ENCODE data around the gene TEKT5. TPM values are rescaled to one million over a fixed set of nuclear protein-coding genes. Genes with fewer than 3 reads are reported as not detected.

Gene TEKT5
- total RNA-seq, 2 donors from 2014 or later, result not detected

DNA sequence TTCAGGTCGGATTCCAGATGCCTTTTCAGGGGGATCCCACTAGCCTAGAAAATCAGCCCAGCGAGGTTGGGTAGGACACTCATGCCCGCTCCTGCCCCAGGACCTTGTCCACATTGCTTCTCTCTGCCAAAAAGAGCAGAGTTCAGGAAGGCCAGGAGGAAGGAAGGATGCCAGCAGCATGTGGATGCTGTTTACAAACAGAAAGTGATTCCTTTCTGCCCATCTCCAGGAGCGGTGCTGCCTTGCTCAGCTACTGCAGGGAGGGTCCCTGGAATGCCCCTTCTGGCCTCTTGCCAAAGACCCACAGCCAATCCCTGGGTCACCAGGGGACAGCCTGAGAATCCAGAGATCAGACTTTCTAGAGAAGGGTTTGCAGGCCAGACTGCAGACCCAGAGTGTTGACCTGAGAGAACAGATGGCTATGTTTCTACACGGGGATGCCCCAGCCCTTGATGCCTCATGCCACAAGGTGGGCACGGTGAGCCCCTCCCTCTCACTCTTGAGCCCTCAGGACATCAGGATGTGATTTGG is 82.0 kb downstream of the TEKT5 start:
- WGBS, 2 donors, result 33 to 57% methylated on average over 5 to 6 of the region's 6 CpGs
- H3K4me3 ChIP-seq, result no peak overlapping the region
- no peaks in the 10 kb centered on the region for H3K27me3 ChIP-seq
- ATAC-seq (no peak), DNase-seq (no peak)
- H3K27ac ChIP-seq, result no peak overlapping the region
- intact Hi-C loops (cut with DNase I), result no loop called here
- TF ChIP-seq POLR2A (IDR thresholded peaks at IDR 0.05), result no peak
- TF ChIP-seq, protein P1, sequence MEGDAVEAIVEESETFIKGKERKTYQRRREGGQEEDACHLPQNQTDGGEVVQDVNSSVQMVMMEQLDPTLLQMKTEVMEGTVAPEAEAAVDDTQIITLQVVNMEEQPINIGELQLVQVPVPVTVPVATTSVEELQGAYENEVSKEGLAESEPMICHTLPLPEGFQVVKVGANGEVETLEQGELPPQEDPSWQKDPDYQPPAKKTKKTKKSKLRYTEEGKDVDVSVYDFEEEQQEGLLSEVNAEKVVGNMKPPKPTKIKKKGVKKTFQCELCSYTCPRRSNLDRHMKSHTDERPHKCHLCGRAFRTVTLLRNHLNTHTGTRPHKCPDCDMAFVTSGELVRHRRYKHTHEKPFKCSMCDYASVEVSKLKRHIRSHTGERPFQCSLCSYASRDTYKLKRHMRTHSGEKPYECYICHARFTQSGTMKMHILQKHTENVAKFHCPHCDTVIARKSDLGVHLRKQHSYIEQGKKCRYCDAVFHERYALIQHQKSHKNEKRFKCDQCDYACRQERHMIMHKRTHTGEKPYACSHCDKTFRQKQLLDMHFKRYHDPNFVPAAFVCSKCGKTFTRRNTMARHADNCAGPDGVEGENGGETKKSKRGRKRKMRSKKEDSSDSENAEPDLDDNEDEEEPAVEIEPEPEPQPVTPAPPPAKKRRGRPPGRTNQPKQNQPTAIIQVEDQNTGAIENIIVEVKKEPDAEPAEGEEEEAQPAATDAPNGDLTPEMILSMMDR (IDR thresholded peaks at IDR 0.05), result no peak
- no peaks in the 10 kb centered on the region for H3K4me1 ChIP-seq
- H3K9me3 ChIP-seq, result no peaks in the 10 kb centered on the region
- H3K36me3 ChIP-seq (replicated peaks in 1 of 2; ENCODE audit: insufficient read depth in 1 of 2, low read depth in 2 of 2), result no peaks in the 10 kb centered on the region

DNA sequence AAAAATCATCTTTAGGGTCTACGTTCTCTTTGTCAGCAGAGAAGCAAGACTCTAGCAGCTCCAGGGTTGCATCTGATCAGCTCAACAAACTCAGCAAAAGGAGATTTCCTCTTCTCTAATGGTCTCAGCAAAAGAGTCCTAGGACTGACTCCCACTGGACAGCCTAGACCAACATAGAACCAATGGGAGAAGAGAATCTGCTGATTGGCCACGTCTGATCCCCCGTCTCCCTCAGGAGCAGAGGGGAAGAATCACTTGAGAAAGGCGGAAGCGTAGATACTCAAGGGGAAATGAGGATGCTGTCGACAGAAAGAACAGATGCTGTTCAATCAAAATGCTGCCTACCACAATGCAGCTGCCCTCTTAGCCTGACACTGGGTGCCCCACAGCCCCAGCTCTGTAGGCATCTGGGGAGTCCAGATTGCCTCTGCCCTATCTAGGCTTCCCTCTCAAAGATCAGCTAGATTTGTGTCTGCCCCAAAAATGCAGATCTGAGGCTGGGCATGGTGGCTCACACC is 82.8 kb downstream of the TEKT5 start:
- ATAC-seq (no peak), DNase-seq (no peak)
- Histone ChIP-seq H3K36me3 (replicated peaks in 1 of 2; ENCODE audit: insufficient read depth in 1 of 2, low read depth in 2 of 2) (no peaks in the 10 kb centered on the region), H3K4me3 (no peak overlapping the region), H3K27me3 (no peaks in the 10 kb centered on the region), H3K9me3 (no peaks in the 10 kb centered on the region), H3K27ac (no peak overlapping the region), H3K4me1 (no peaks in the 10 kb centered on the region)
- TF ChIP-seq POLR2A (IDR thresholded peaks at IDR 0.05), result no peak
- TF ChIP-seq, protein P1 (IDR thresholded peaks at IDR 0.05), result no peak
- intact Hi-C loops (cut with DNase I), result no loop called here
- 75 to 83% methylated on average over 6 of the region's 6 CpGs for WGBS, 2 donors

DNA sequence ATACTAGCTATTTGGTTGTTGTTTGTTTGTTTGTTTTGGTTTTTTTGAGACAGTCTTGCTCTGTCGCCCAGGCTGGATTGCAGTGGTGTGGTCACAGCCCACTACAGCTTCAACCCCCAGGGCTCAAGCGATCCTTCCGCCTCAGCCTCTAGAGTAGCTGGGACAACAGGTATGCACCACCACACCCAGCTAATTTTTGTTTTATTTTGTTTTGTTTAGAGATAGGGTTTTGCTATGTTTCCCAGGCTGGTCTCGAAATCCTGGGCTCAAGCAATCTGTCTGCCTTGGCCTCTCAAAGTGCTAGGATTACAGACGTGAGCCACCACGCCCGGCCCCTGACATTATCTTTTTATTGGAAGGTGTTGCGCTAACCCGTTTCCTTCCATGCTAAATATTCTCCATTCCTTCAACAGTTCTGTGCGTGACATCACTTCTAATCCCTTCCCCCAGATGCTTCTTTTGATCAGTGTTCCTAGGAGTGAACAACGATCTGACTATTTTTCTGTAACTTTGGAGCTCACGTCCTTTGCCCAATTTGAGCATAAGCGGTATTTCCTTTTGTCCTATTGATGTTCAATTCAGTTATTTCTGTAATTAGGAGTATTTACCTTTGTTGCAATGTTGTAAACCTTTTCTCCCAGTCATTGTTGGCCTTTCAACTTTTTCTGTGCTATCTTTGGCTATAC is 84.1 kb downstream of the TEKT5 start:
- WGBS, 2 donors, result 77 to 82% methylated on average over 13 of the region's 13 CpGs
- H3K36me3 ChIP-seq (replicated peaks in 1 of 2; ENCODE audit: insufficient read depth in 1 of 2, low read depth in 2 of 2), result no peaks in the 10 kb centered on the region

DNA sequence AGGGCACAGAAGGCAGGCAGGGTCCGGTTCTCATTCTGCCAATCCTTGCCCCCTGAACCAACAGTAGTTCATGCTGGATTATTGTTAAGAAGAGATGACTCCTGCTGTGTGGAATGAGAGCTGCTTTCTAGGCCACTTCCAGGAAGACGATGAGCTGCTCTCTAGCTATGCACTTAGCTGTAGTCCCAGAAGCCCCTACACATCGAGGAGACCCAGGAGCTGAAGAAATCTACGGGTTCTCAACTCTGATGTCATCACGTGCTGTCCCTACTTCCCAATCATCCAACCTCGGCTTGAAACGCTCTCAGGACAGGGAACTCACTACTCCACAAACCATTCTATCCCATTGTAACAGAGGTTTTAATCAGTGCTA is 85.3 kb downstream of the TEKT5 start:
- ATAC-seq, result no peak
- WGBS, 2 donors, result 63 to 72% methylated on average over 7 of the region's 7 CpGs
- TF ChIP-seq POLR2A (IDR thresholded peaks at IDR 0.05), result no peak
- TF ChIP-seq, protein P1 (IDR thresholded peaks at IDR 0.05), result no peak

More for the DNA sequence above, 84.1 kb downstream of the TEKT5 start:
- TF ChIP-seq, protein P1 (IDR thresholded peaks at IDR 0.05), result no peak
- no peak for TF ChIP-seq POLR2A (IDR thresholded peaks at IDR 0.05)
- Histone ChIP-seq H3K4me1 (no peaks in the 10 kb centered on the region), H3K27me3 (no peaks in the 10 kb centered on the region), H3K9me3 (no peaks in the 10 kb centered on the region), H3K27ac (no peak overlapping the region), H3K4me3 (no peak overlapping the region)
- no peak for DNase-seq
- no peak for ATAC-seq
- intact Hi-C loops (cut with DNase I), result no loop called here

More for the DNA sequence above, 85.3 kb downstream of the TEKT5 start:
- H3K4me3 ChIP-seq, result no peak overlapping the region
- no peaks in the 10 kb centered on the region for H3K4me1 ChIP-seq
- H3K9me3 ChIP-seq, result no peaks in the 10 kb centered on the region
- no peak for DNase-seq
- H3K27ac ChIP-seq, result no peak overlapping the region
- no peaks in the 10 kb centered on the region for H3K36me3 ChIP-seq (replicated peaks in 1 of 2; ENCODE audit: insufficient read depth in 1 of 2, low read depth in 2 of 2)
- intact Hi-C loops (cut with DNase I), result no loop called here
- H3K27me3 ChIP-seq, result no peaks in the 10 kb centered on the region

Measured in body of pancreas (tissue), 4 donors.